Upper lobe of left lung (tissue), 6 donors: Measurements from ENCODE around the gene RAB27B. TPM values are rescaled to one million over a fixed set of nuclear protein-coding genes. Genes with fewer than 3 reads are reported as not detected.

Source experiments
- ATAC-seq, 2 donors: fragments of 200-7000 bp; cut with Tn5 transposase; one replicate each; pipeline ENCODE4 v1.9.1; 2022; ENCODE audit warnings: mild to moderate bottlenecking in 2 of 2, moderate library complexity in 2 of 2; ENCODE audit not compliant: low FRiP score in 2 of 2
- DNase-seq, 2 donors: peaks; one replicate each; pipeline ENCODE4 v3.0.0-alpha.2; 2019 to 2020
- H3K27ac ChIP-seq, 4 donors: fragments of 200-600 bp; sonication (generic); one replicate each; pipeline ENCODE4 v1.5.1; 2016 to 2019
- H3K27me3 ChIP-seq, 4 donors: fragments of 200-600 bp; sonication (generic); one replicate each; pipeline ENCODE4 v1.5.1; 2017 to 2019
- H3K36me3 ChIP-seq, 4 donors: fragments of 200-600 bp; sonication (generic); one replicate each; pipeline ENCODE4 v1.5.1; 2016 to 2019
- H3K4me1 ChIP-seq, 4 donors: fragments of 200-600 bp; sonication (generic); one replicate each; pipeline ENCODE4 v1.5.1; 2018 to 2019
- H3K4me3 ChIP-seq, 4 donors: fragments of 200-600 bp; sonication (generic); one replicate each; pipeline ENCODE4 v1.5.1; 2017 to 2019; ENCODE audit warnings: mild to moderate bottlenecking in 2 of 4, moderate library complexity in 1 of 4
- H3K9me3 ChIP-seq, 4 donors: fragments of 200-600 bp; sonication (generic); one replicate each; pipeline ENCODE4 v1.5.1; 2018 to 2019
- CTCF ChIP-seq, 6 experiments: fragments of 450-650 bp in 4 of 6; fragments of 200-600 bp in 2 of 6; sonication (generic) in 2 of 6; IDR thresholded peaks; one replicate each; pipeline ENCODE4 v1.5.1; 2016 to 2019; ENCODE audit warnings: antibody characterized with exemption in 6 of 6
- EP300 ChIP-seq, 4 donors: sonication (generic); formaldehyde crosslinking; IDR thresholded peaks; one replicate each; pipeline ENCODE4 v1.5.1; 2017; ENCODE audit warnings: antibody characterized with exemption in 4 of 4, control low read depth in 2 of 4
- POLR2A ChIP-seq, 4 donors: fragments of 450-650 bp; IDR thresholded peaks; one replicate each; pipeline ENCODE4 v1.5.1; 2016 to 2017; ENCODE audit warnings: antibody characterized with exemption in 4 of 4, mild to moderate bottlenecking in 2 of 4
- POLR2AphosphoS5 ChIP-seq, 2 donors: sonication (generic); formaldehyde crosslinking; IDR thresholded peaks; one replicate each; pipeline ENCODE4 v1.5.1; 2017; ENCODE audit warnings: antibody characterized with exemption in 2 of 2
- WGBS, 2 donors: methylation state at CpG; one replicate each; pipeline ENCODE4 v1.1.5; 2017 to 2018; 5-methylcytosine and 5-hydroxymethylcytosine counted together
- total RNA-seq, 6 donors: library from RNA; depleted of rRNA in 4 of 6; stranded (reverse); fragments of >200 nt in 4 of 6; gene quantifications; one replicate each; pipeline versions ENCODE4 v1.1.0 to v1.2.1, GENCODE V29; 2016 to 2021
- donor health status: DM: no; HTN: no; CAD: no; lungs with moderate emphysema.
- donor health status: DM: no; HTN: yes; CAD: no; lungs with severe emphysema.

RAB27B gene
- total RNA-seq, 6 donors from 2014 or later: 4.2 to 28.1 (median 17.1) TPM

GRCh38 chr18:54871231-54871630, 43.0 kb downstream of the RAB27B start:
- no peak for DNase-seq
- 78 to 83% methylated on average over 6 of the region's 6 CpGs for WGBS, 2 donors
- no peak for ATAC-seq
- Histone ChIP-seq H3K4me1 (no peaks in the 10 kb centered on the region), H3K9me3 (no peaks in the 10 kb centered on the region), H3K27ac (no peak overlapping the region), H3K4me3 (no peak overlapping the region), H3K27me3 (no peaks in the 10 kb centered on the region), H3K36me3 (no peaks in the 10 kb centered on the region)
- TF ChIP-seq POLR2A (IDR thresholded peaks at IDR 0.05): no peak
- no peak for TF ChIP-seq EP300 (IDR thresholded peaks at IDR 0.05)
- TF ChIP-seq POLR2AphosphoS5 (IDR thresholded peaks at IDR 0.05): no peak
- TF ChIP-seq CTCF (IDR thresholded peaks at IDR 0.05): no peak

GRCh38 chr18:54872681-54873080, 44.4 kb downstream of the RAB27B start:
- Histone ChIP-seq H3K4me1 (no peaks in the 10 kb centered on the region), H3K9me3 (no peaks in the 10 kb centered on the region), H3K36me3 (no peaks in the 10 kb centered on the region), H3K27me3 (no peaks in the 10 kb centered on the region), H3K4me3 (no peak overlapping the region), H3K27ac (no peak overlapping the region)
- 69 to 76% methylated on average over 1 of the region's 1 CpG for WGBS, 2 donors
- no peak for TF ChIP-seq CTCF (IDR thresholded peaks at IDR 0.05)
- TF ChIP-seq EP300 (IDR thresholded peaks at IDR 0.05): no peak
- no peak for TF ChIP-seq POLR2AphosphoS5 (IDR thresholded peaks at IDR 0.05)
- no peak for TF ChIP-seq POLR2A (IDR thresholded peaks at IDR 0.05)
- DNase-seq: no peak
- no peak for ATAC-seq

GRCh38 chr18:54873884-54874255, 45.6 kb downstream of the RAB27B start:
- Histone ChIP-seq H3K4me1 (peaks cover 0 to 3% (median 0%) of the 10 kb centered on the region in 4 donors), H3K27me3 (no peaks in the 10 kb centered on the region), H3K4me3 (no peak overlapping the region), H3K9me3 (no peaks in the 10 kb centered on the region), H3K36me3 (no peaks in the 10 kb centered on the region), H3K27ac (no peak overlapping the region)
- TF ChIP-seq POLR2A (IDR thresholded peaks at IDR 0.05) (no peak), POLR2AphosphoS5 (IDR thresholded peaks at IDR 0.05) (no peak), EP300 (IDR thresholded peaks at IDR 0.05) (no peak), CTCF (IDR thresholded peaks at IDR 0.05) (no peak)
- ATAC-seq (no peak), DNase-seq (no peak)
- 72 to 82% methylated on average over 2 of the region's 2 CpGs for WGBS, 2 donors

- H3K4me1 ChIP-seq: peaks cover 0 to 3% (median 0%) of the 10 kb centered on the region in 4 donors
- DNase-seq (no peak), ATAC-seq (no peak)
- no peak overlapping the region for H3K27ac ChIP-seq
- H3K4me3 ChIP-seq: no peak overlapping the region
- no peaks in the 10 kb centered on the region for H3K9me3 ChIP-seq
- WGBS, 2 donors: 72 to 78% methylated on average over 3 of the region's 3 CpGs
- TF ChIP-seq CTCF (IDR thresholded peaks at IDR 0.05) (no peak), POLR2A (IDR thresholded peaks at IDR 0.05) (no peak), POLR2AphosphoS5 (IDR thresholded peaks at IDR 0.05) (no peak), EP300 (IDR thresholded peaks at IDR 0.05) (no peak)
- no peaks in the 10 kb centered on the region for H3K36me3 ChIP-seq
- H3K27me3 ChIP-seq: no peaks in the 10 kb centered on the region
Measured at GRCh38 chr18:54875063-54875462, 46.8 kb downstream of the RAB27B start.

GRCh38 chr18:54877076-54877475, 48.8 kb downstream of the RAB27B start:
- DNase-seq: no peak
- H3K36me3 ChIP-seq: no peaks in the 10 kb centered on the region
- TF ChIP-seq POLR2AphosphoS5 (IDR thresholded peaks at IDR 0.05) (no peak), EP300 (IDR thresholded peaks at IDR 0.05) (no peak), POLR2A (IDR thresholded peaks at IDR 0.05) (no peak)
- H3K4me3 ChIP-seq: no peak overlapping the region
- no peak overlapping the region for H3K27ac ChIP-seq
- WGBS, 2 donors: 92 to 96% methylated on average over 1 of the region's 1 CpG
- ATAC-seq: no peak
- peaks cover 0 to 3% (median 0%) of the 10 kb centered on the region in 4 donors for H3K4me1 ChIP-seq
- H3K9me3 ChIP-seq: no peaks in the 10 kb centered on the region
- no peaks in the 10 kb centered on the region for H3K27me3 ChIP-seq
